Measurements from ENCODE around the gene IRF2BP2. TPM values are rescaled to one million over a fixed set of nuclear protein-coding genes. Genes with fewer than 3 reads are reported as not detected.
A peak's percentile ranks its signal among the peaks of the same experiment; 100 is the strongest.

Gene IRF2BP2
- total RNA-seq, 2 donors from 2014 or later = 74.5 to 76.3 TPM

- Histone ChIP-seq H3K36me3 (no peaks in the 10 kb centered on the region), H3K4me1 (peaks cover 0 to 39% of the 10 kb centered on the region in 2 donors), H3K27ac (peak overlapping the region; percentile 32 to 40), H3K27me3 (no peaks in the 10 kb centered on the region), H3K4me3 (no peak overlapping the region), H3K9me3 (no peaks in the 10 kb centered on the region)
- DNase-seq (ENCODE audit: low spot score) = no peak
- TF ChIP-seq, protein P1, sequence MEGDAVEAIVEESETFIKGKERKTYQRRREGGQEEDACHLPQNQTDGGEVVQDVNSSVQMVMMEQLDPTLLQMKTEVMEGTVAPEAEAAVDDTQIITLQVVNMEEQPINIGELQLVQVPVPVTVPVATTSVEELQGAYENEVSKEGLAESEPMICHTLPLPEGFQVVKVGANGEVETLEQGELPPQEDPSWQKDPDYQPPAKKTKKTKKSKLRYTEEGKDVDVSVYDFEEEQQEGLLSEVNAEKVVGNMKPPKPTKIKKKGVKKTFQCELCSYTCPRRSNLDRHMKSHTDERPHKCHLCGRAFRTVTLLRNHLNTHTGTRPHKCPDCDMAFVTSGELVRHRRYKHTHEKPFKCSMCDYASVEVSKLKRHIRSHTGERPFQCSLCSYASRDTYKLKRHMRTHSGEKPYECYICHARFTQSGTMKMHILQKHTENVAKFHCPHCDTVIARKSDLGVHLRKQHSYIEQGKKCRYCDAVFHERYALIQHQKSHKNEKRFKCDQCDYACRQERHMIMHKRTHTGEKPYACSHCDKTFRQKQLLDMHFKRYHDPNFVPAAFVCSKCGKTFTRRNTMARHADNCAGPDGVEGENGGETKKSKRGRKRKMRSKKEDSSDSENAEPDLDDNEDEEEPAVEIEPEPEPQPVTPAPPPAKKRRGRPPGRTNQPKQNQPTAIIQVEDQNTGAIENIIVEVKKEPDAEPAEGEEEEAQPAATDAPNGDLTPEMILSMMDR (IDR thresholded peaks at IDR 0.05) = no peak
Observed at GRCh38 chr1:234619071-234619480, 9.1 kb upstream of the IRF2BP2 start.

DNA sequence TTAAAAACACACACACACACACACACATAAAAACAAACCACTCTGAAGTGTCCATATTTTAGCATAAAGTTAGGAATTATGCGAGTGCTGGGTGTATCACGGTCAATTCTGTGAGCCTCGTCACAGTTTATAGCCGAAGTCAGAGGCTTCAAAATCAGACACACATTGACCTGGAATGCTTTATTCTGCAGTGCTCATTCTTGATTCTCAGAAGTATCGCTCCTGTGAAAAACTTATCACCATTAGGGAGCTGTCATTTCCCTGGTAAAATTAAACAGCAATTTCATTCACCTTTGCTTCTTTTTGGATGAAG lies 8.7 kb upstream of the IRF2BP2 start:
- no peak for DNase-seq (ENCODE audit: low spot score)
- peak overlapping the region; percentile 32 to 40 for H3K27ac ChIP-seq
- no peaks in the 10 kb centered on the region for H3K9me3 ChIP-seq
- no peaks in the 10 kb centered on the region for H3K36me3 ChIP-seq
- peaks cover 0 to 42% of the 10 kb centered on the region in 2 donors for H3K4me1 ChIP-seq
- H3K27me3 ChIP-seq = no peaks in the 10 kb centered on the region
- TF ChIP-seq, protein P1 (IDR thresholded peaks at IDR 0.05) = no peak
- H3K4me3 ChIP-seq = no peak overlapping the region

DNA sequence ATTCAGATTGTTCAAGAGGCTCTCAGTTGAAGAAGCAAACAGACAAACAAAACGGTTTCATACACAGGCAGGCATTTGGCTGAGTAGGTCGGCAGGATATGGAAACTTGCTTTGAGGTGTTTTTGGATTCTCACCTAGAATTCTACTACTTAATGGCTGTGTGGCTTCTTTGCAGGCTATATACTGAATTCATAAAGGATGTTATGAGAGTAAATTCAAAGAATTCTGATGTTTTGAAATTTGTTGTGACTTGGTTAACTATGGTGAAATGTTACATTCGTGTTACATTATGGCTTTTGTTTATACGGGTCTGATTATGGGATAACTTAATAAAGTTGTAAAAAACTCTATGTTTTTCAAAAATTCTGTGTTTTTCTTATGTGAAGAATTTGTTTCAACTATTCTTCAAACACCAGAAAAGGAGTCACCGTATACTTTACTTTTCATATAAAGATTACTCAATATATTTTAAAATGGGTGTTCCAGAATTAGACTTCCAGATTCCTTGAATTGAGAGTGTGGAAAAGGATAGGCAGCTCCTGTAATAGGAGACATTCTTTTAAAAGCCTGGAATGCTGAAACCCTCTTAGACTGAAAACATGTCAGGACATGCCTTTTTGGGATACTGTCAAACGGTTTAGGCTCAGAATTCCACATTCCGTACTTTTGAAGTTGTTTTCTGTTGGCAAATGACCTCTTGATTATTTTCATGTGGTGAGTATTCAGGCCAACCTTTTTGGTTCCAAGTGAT lies 8.2 kb upstream of the IRF2BP2 start:
- DNase-seq (ENCODE audit: low spot score) = no peak
- H3K4me1 ChIP-seq = peaks cover 0 to 47% of the 10 kb centered on the region in 2 donors
- no peaks in the 10 kb centered on the region for H3K9me3 ChIP-seq
- no peaks in the 10 kb centered on the region for H3K36me3 ChIP-seq
- H3K27ac ChIP-seq = peak overlapping the region; percentile 32 to 40
- TF ChIP-seq, protein P1 (IDR thresholded peaks at IDR 0.05) = no peak
- H3K27me3 ChIP-seq = no peaks in the 10 kb centered on the region
- no peak overlapping the region for H3K4me3 ChIP-seq

DNA sequence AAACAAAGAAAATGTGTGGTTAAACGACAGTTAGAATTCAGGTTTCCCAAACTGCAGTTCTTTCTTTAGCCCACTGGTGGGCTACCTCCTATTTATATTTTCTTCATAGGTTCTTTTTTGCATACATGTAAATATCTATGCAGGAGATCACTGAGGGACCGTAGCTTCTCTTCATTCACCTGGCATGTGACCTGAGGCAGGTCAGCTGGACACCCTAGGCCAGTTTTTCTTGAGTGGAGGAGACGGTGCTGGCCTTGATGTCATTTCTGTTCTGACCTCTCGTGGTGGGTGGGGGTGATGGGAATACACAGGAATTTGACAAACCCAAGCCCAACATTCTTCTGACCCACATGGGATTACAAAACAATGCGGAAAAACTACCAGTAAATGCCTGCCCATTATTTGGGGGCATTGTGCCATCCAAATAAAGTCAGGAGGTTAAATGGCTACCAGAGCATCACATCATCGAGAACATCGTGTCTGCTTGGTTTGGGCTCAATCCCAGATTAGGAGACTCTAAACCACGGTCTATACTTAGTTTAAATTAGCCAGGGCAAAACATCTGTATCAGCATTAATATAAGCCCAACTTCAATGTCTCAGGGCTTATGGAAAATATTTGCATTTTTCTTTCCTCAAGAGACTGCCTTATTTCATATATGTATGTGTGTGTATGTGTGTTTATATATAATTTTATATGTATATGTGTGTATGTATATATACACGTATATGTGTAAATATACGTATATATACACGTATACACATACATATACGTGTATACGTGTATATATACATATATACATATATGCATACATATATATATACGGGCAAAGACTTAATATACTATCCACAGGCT lies 7.4 kb upstream of the IRF2BP2 start:
- Histone ChIP-seq H3K9me3 (no peaks in the 10 kb centered on the region), H3K27me3 (no peaks in the 10 kb centered on the region), H3K27ac (peak overlapping the region; percentile 32 to 40), H3K4me3 (no peak overlapping the region), H3K36me3 (no peaks in the 10 kb centered on the region), H3K4me1 (peaks cover 0 to 53% of the 10 kb centered on the region in 2 donors)
- no peak for DNase-seq (ENCODE audit: low spot score)
- TF ChIP-seq, protein P1 (IDR thresholded peaks at IDR 0.05) = no peak

- no peak for DNase-seq (ENCODE audit: low spot score)
- H3K4me1 ChIP-seq = peaks cover 0 to 60% of the 10 kb centered on the region in 2 donors
- TF ChIP-seq, protein P1 (IDR thresholded peaks at IDR 0.05) = no peak
- H3K4me3 ChIP-seq = no peak overlapping the region
- peak overlapping the region in 1 of 2 donors; percentile 4 for H3K27ac ChIP-seq
- no peaks in the 10 kb centered on the region for H3K27me3 ChIP-seq
- no peaks in the 10 kb centered on the region for H3K36me3 ChIP-seq
- H3K9me3 ChIP-seq = no peaks in the 10 kb centered on the region
Observed at GRCh38 chr1:234616644-234617043, 6.7 kb upstream of the IRF2BP2 start.
